ENCODE data around the gene OMG.

The OMG gene

GRCh38 chr17:31321966-31322365 is 24.9 kb upstream of the OMG start:
- H3K27me3 ChIP-seq (ENCODE audit: insufficient read depth, low read length, poor library complexity): no peaks in the 10 kb centered on the region
- H3K79me2 ChIP-seq (ENCODE audit: insufficient read depth, low read length): peaks cover 38% of the 10 kb centered on the region
- H3K4me1 ChIP-seq (ENCODE audit: insufficient read depth, low read length): peaks cover 52% of the 10 kb centered on the region
- H3K9ac ChIP-seq (ENCODE audit: low read depth, low read length): peak overlapping the region; percentile 53
- no peak for ATAC-seq (ENCODE audit: insufficient read depth, low read depth)
- peak overlapping the region; percentile 85 for H3K27ac ChIP-seq (ENCODE audit: low read length)
- peak overlapping the region in 1 of 2 experiments; percentile 52; a peak in 1 of 4 replicates for H3K4me3 ChIP-seq (ENCODE audit: low read depth in 1 of 2, low read length in 2 of 2)
- peaks cover 21% of the 10 kb centered on the region for H3K36me3 ChIP-seq (ENCODE audit: insufficient read depth, low read length)
- no peaks in the 10 kb centered on the region for H4K20me1 ChIP-seq (ENCODE audit: insufficient read depth, low read length)
- DNase-seq: no peak
- H3K9me3 ChIP-seq (ENCODE audit: insufficient read depth, low read length, severe bottlenecking): no peaks in the 10 kb centered on the region
- TF ChIP-seq CTCF (IDR thresholded peaks at IDR 0.05; ENCODE audit: borderline replicate concordance, extremely low read depth, low read length, poor library complexity, severe bottlenecking) (no peak), EZH2 (IDR thresholded peaks at IDR 0.05; ENCODE audit: borderline replicate concordance, low read depth, low read length, severe bottlenecking) (no peak)
- H2AFZ ChIP-seq (ENCODE audit: low read depth, low read length): no peak overlapping the region
- H3K4me2 ChIP-seq (ENCODE audit: insufficient read depth, low read length): peak overlapping the region; percentile 79

- Histone ChIP-seq H3K27ac (ENCODE audit: low read length) (peak within 1 kb of the TSS; percentile 85), H3K27me3 (ENCODE audit: insufficient read depth, low read length, poor library complexity) (no peaks in the 10 kb centered on the region), H2AFZ (ENCODE audit: low read depth, low read length) (peak within 1 kb of the TSS; percentile 23; the same call in 1 of the 2 replicates), H3K4me1 (ENCODE audit: insufficient read depth, low read length) (peaks cover 57% of the 10 kb centered on the region), H3K4me2 (ENCODE audit: insufficient read depth, low read length) (peak within 1 kb of the TSS; percentile 79), H3K4me3 (ENCODE audit: low read depth in 1 of 2, low read length in 2 of 2) (peak within 1 kb of the TSS; percentile 19 to 52), H3K9me3 (ENCODE audit: insufficient read depth, low read length, severe bottlenecking) (no peaks in the 10 kb centered on the region), H3K36me3 (ENCODE audit: insufficient read depth, low read length) (peaks cover 16% of the 10 kb centered on the region), H3K9ac (ENCODE audit: low read depth, low read length) (peak within 1 kb of the TSS; percentile 53), H4K20me1 (ENCODE audit: insufficient read depth, low read length) (no peaks in the 10 kb centered on the region), H3K79me2 (ENCODE audit: insufficient read depth, low read length) (peaks cover 42% of the 10 kb centered on the region)
- peak; percentile 82 for DNase-seq
- no peak for TF ChIP-seq CTCF (IDR thresholded peaks at IDR 0.05; ENCODE audit: borderline replicate concordance, extremely low read depth, low read length, poor library complexity, severe bottlenecking)
- TF ChIP-seq EZH2 (IDR thresholded peaks at IDR 0.05; ENCODE audit: borderline replicate concordance, low read depth, low read length, severe bottlenecking): no peak
- peak; percentile 92 for ATAC-seq (ENCODE audit: insufficient read depth, low read depth)
These were observed 24.4 kb upstream of the OMG start, which contains the start of gene EVI2A for GRCh38 chr17:31321481-31321880. Gene EVI2A (minus strand): TSS chr17:31321622. CDS start chr17:31319013, 2,609 bp downstream.

GRCh38 chr17:31320791-31321190 is 23.8 kb upstream of the OMG start:
- Histone ChIP-seq H4K20me1 (ENCODE audit: insufficient read depth, low read length) (no peaks in the 10 kb centered on the region), H3K79me2 (ENCODE audit: insufficient read depth, low read length) (peaks cover 49% of the 10 kb centered on the region), H3K27me3 (ENCODE audit: insufficient read depth, low read length, poor library complexity) (no peaks in the 10 kb centered on the region), H3K36me3 (ENCODE audit: insufficient read depth, low read length) (peaks cover 9% of the 10 kb centered on the region), H3K9me3 (ENCODE audit: insufficient read depth, low read length, severe bottlenecking) (no peaks in the 10 kb centered on the region), H3K4me2 (ENCODE audit: insufficient read depth, low read length) (peak overlapping the region; percentile 79), H3K4me1 (ENCODE audit: insufficient read depth, low read length) (peaks cover 63% of the 10 kb centered on the region), H2AFZ (ENCODE audit: low read depth, low read length) (no peak overlapping the region), H3K9ac (ENCODE audit: low read depth, low read length) (peak overlapping the region; percentile 53), H3K27ac (ENCODE audit: low read length) (peak overlapping the region; percentile 85), H3K4me3 (ENCODE audit: low read depth in 1 of 2, low read length in 2 of 2) (peak overlapping the region; percentile 19 to 52)
- TF ChIP-seq EZH2 (IDR thresholded peaks at IDR 0.05; ENCODE audit: borderline replicate concordance, low read depth, low read length, severe bottlenecking) (no peak), CTCF (IDR thresholded peaks at IDR 0.05; ENCODE audit: borderline replicate concordance, extremely low read depth, low read length, poor library complexity, severe bottlenecking) (no peak)
- ATAC-seq (ENCODE audit: insufficient read depth, low read depth): peak; percentile 36; the same call in 2 of the 3 replicates
- DNase-seq: no peak

Data from DND-41 (cell line).